ENCODE results near the gene RBP2.
"Not testable (repeated sequence)": the region's sequence is repeated elsewhere in the genome, so short reads cannot be mapped to it uniquely, and the experiment has no call there.

Gene RBP2

DNA sequence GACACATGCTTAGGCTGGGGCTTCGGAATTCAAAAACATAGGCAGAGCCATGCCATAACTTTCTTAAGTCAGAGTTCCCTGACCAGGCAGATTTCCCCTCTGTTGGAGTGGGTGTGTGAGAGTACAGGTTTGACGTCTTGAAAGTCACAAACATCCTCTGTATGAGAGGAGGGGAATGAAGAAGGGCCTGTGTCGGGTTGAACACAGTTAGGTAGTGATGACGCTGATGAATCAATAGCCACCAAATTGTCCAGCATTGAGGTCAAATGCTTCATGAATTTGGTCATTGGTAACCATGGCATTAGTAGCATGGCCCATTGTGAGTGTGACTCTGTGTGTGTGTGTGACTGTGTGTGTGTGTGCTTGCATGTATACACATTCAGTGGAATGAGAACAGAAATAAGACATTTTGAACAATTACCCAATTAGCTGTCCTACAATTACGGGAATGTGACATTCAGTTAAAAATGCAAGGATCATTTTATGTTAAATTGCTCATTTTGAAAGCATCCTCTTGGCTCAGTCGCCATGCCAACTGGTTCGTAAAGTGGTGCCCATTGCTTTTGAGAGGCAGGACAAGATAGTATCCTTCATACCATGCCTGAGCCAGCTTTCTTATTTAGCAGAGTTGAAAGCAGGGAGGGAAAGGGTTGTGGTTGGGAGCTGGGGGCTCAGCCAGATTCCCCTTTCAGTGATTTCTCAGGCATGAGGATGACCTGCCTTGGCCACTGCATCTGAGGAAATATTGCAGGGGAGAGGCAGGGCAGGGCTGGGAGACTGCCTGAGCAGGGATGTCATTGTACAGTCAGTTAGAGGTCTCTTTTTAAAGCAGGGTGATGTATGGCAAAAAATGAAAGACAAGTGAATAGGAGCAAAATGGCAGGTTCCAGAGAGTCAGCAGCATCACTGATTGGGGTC, 35.4 kb downstream of the RBP2 start:
- no peak for DNase-seq

DNA sequence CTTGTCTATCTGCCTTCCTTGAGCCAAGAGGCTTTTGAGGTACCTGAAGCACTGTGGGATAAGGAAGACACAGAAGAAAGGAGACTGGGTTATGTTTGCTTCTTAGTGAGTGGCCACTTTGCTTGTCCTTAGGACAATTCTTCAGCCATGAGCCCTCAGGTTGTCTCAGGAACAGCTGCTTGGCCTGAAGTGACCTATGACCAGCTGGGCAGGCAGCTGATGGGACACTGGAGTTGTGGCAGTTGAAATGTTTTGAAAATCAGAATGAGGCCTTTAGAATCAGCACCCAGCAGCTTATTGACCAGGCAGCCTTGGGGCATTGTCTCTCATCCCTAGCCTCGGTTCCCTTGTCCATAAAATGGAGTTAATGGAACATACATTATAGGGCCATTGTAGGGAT, 37.0 kb downstream of the RBP2 start:
- no peak for DNase-seq

DNA sequence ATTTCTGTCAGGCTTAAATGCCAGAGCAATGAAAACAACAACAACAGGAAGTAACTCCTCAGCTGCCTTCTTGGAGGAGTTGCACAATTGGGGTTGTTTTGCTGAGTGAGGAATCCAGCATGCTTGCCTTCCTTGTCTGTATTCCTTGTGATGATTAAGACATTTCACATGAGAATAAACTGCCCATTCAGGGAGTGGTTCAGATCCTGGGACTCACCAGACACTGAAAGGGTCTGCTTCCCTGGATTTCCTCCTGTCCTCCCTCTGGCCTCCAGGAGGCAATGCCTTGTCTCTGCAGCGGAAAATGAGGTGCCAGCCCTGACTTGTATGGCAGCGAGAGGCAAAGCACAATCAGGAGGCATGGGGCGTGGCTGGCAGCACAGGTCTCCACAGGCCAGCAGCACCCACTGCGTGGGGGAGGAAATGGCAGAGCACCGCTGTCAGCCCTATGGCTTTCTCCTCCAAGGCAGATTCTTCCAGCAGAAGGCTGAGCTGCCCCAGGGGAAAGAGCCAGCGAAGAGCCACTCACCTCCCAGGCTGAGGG, 41.5 kb downstream of the RBP2 start:
- DNase-seq, result no peak

DNA sequence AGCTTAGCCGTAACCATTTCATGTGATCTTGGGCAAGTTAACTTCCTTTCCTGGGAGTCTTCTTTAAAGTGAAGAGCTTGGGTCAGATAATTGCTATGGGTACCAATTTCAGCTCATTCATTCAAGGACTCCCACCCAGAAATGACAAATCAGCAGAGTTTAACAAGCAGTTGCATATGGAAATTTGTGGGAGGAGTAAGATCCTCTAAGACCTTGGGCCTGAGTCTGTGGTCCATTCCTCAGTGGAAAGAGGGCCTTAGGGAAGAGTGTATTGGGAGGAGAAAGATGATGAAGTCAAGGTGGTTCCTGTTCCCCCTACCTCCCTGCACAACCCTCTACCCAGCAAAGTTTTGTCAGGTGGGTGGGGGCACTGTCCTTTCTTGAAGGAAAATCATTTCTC, 42.1 kb downstream of the RBP2 start:
- DNase-seq, result no peak

GRCh38 chr3:139433089-139433488, 43.2 kb downstream of the RBP2 start:
- no peak for DNase-seq

DNA sequence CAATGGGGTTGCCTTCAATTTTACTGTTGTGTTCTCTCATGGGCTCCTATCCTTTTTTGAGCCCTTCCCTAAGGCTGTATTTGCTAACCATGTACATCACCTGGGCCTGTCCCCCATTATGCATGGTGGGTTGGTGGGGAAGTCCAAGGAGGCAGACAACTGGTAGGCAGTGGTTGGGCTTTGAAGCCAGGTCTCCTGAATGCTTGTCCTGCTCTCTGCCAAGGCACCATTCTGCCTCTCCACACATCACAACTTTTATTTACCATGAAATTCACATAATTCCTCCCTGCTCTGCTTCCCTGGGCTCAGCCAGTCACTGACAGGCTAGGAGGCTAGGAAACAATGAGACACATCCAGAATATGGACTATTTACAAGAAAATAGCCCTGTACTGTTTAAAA, 45.8 kb downstream of the RBP2 start:
- DNase-seq, result no peak

GRCh38 chr3:139427283-139428060, 48.8 kb downstream of the RBP2 start:
- DNase-seq, result peak; percentile 90

- DNase-seq, result no peak
Measured at GRCh38 chr3:139425745-139426400, 50.4 kb downstream of the RBP2 start.

DNA sequence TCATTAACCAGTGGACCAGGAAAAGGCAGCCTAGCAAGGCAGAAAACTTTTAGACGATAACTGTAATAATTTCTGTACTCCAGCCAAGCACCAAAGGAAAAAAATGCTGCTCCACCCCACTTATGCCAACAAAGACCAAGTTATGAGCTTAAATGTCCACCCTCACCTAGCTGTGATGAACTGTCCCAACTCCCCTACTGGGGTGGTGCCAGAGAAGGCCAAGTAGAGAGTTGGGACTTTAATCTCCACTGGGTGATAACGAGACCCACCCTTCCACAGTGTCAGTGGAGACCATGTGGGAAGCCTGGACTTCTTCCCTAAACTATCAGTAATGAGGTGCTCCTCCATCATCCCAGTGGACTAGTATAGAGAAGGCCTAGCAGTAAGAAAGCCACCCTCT, 53.1 kb downstream of the RBP2 start:
- DNase-seq, result no peak

DNA sequence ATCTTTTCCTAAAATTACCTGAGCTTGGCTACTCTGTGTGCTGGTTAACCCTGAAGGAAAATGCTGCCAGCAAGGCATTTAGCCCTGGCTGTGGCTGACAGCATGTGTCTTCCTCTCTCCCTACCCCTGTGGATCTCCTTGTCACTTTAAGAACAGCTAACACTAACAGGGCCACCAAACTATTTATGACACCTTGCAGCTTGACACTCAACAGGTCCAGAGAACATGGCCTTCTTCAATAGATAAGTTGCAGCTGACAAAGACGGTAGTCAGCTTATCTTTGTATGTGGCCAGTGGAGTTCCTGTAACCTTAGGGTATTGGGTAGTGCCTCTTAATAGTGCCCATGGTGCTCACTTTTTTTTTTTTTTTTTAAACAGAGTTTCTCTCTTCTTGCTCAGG, 54.9 kb downstream of the RBP2 start:
- DNase-seq, result no peak

DNA sequence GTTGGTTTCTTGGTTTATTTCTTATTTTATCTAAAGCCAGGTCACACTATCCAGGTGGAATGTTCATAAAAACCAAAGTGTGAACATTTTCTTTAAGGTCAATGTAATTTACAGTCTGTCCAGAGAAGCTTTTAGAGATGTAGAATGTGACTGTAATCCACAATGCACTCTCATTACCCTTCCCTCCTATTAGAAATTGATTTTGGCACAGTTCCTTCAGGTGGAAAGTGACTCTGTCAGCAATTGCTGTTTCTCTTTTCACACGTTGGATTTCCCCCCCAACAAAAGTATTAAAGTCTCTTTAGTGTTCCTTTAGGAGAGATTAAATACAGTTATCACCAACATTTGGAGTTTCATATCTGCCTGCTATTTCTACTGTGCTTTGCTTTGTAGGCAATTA, 55.3 kb downstream of the RBP2 start:
- DNase-seq, result no peak

DNA sequence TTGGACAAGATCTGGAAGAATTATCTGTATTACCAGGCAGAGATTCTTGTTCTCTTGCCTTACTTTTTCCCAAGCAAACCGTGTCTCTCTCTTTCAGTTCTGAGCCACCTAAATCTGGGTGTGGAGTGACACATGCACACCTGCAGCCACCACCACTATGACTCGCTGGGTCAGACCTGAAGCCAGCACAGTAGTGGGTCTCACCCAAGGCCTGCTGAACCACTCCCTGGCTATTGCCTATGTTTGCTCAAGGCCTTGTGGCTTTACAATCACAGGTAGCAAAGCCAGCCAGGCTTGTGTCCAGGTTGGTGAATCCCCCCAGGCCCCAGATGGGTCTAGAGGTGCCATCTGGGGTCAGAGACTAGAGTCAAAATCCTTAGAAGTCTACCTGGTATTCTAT, 58.2 kb downstream of the RBP2 start:
- no peak for DNase-seq

DNA sequence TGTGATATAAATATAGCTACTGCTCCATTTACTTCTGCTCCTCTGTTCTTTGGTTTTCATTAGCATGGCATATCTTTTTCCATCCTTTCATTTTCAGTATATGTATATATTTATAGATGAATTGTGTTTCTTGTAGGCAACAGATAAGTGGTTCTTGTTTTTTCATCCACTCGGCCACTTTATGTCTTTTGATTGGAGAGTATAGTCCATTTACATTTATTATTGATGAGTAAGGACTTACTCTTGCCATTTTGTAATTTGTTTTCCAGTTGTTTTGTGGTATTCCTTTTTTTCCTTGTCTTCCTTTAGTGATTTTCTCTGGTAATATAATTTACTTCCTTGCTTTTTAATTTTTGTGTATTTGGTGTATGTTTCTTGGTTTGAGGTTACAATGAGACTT, 60.0 kb downstream of the RBP2 start:
- DNase-seq, result no peak

- no peak for DNase-seq
Measured at GRCh38 chr3:139414608-139415224, 61.6 kb downstream of the RBP2 start.

DNA sequence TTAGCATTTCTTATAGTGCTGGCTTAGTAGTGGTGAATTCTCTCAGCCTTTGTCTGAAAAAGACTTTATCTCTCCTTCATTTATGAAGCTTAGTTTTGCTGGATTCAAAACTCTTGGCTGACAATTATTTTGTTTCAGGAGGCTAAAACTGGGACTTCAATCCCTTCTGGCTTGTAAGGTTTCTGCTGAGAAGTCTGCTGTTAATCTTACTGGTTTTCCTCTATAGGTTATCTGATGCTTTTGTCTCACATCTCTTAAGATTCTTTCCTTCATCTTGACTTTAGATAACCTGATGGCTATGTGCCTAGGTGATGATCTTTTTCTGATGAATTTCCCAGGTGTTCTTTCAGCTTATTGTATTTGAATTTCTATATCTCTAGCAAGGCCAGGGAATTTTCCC, 63.4 kb downstream of the RBP2 start:
- DNase-seq, result not testable (repeated sequence)
